PC-9 (cell line): ENCODE results near the gene C19orf12. TPM values are rescaled to one million over a fixed set of nuclear protein-coding genes. Genes with fewer than 3 reads are reported as not detected.

Experiments used
- BruUV-seq: library from RNA; stranded (reverse); fragments of 400-500 nt; replicated peaks from 2 replicates; lab custom pipeline; 2021; lab: Mats Ljungman, UMichigan
- CTCF ChIA-PET: fragments of 300-600 bp; sonication (Branson Sonifier 250); formaldehyde crosslinking; loops from one replicate; lab custom pipeline; 2022; ENCODE audit warnings: antibody characterized with exemption; lab: Charles Lee
- POLR2A ChIA-PET: fragments of 300-600 bp; sonication (Branson Sonifier 250); formaldehyde crosslinking; loops from one replicate; lab custom pipeline; 2022; ENCODE audit warnings: antibody characterized with exemption; ENCODE audit not compliant: unreplicated experiment; lab: Charles Lee
- DNase-seq, 2 experiments: peaks; one replicate each; pipeline versions ENCODE4 v3.0.0 to v3.0.0-alpha.2; 2015 to 2022; ENCODE audit warnings: mixed read lengths in 1 of 2
- H2AFZ ChIP-seq: fragments of 200-600 bp; sonication (generic); 2 replicates; pipeline ENCODE4 v1.8.1; 2017; ENCODE audit warnings: antibody characterized with exemption
- H3F3A ChIP-seq: fragments of 200-600 bp; sonication (generic); 2 replicates; pipeline ENCODE4 v1.8.1; 2017; ENCODE audit warnings: antibody characterized with exemption, mild to moderate bottlenecking, low read depth; ENCODE audit not compliant: insufficient read depth
- H3K27ac ChIP-seq: fragments of 200-600 bp; sonication (generic); 2 replicates; pipeline ENCODE4 v1.6.1; 2016; ENCODE audit warnings: mixed run types
- H3K27me3 ChIP-seq: fragments of 200-600 bp; sonication (generic); 2 replicates; pipeline ENCODE4 v1.6.1; 2016; ENCODE audit warnings: low read depth, mixed run types; ENCODE audit not compliant: insufficient read depth
- H3K36me3 ChIP-seq: fragments of 200-600 bp; sonication (generic); 2 replicates; pipeline ENCODE4 v1.6.1; 2016; ENCODE audit warnings: low read depth, mixed run types
- H3K4me1 ChIP-seq: fragments of 200-600 bp; sonication (generic); replicated peaks from 2 replicates; pipeline ENCODE4 v1.6.1; 2016; ENCODE audit warnings: mixed run types; ENCODE audit not compliant: insufficient read depth
- H3K4me2 ChIP-seq: fragments of 200-600 bp; sonication (generic); 2 replicates; pipeline ENCODE4 v1.6.1; 2017; ENCODE audit warnings: mixed run types
- H3K4me3 ChIP-seq: fragments of 200-600 bp; sonication (generic); 2 replicates; pipeline ENCODE4 v1.6.1; 2016; ENCODE audit warnings: mixed run types
- H3K79me2 ChIP-seq: fragments of 200-600 bp; sonication (generic); 2 replicates; pipeline ENCODE4 v1.6.1; 2017; ENCODE audit warnings: low read depth, mixed run types
- H3K9me2 ChIP-seq: fragments of 200-600 bp; sonication (generic); 2 replicates; pipeline ENCODE4 v1.8.1; 2017; ENCODE audit warnings: mild to moderate bottlenecking; ENCODE audit not compliant: insufficient read depth
- H3K9me3 ChIP-seq: fragments of 200-600 bp; sonication (generic); 2 replicates; pipeline ENCODE4 v1.8.1; 2016; ENCODE audit warnings: low read depth; ENCODE audit not compliant: insufficient read depth
- H4K20me1 ChIP-seq: fragments of 200-600 bp; sonication (generic); 2 replicates; pipeline ENCODE4 v1.8.1; 2017; ENCODE audit not compliant: insufficient read depth
- CTCF ChIP-seq: fragments of 200-600 bp; sonication (generic); conservative IDR thresholded peaks from 2 replicates; pipeline ENCODE4 v1.6.1; 2017; ENCODE audit warnings: mixed run types, antibody characterized with exemption, mild to moderate bottlenecking, moderate library complexity
- EZH2 ChIP-seq: fragments of 200-600 bp; sonication (generic); IDR thresholded peaks from 2 replicates; pipeline ENCODE4 v1.8.0; 2017; ENCODE audit warnings: antibody characterized with exemption, low read depth
- intact Hi-C: fragments of 100-400 bp; cut with micrococcal nuclease; formaldehyde crosslinking; loops from one replicate; pipeline ENCODE4 v1.10.0; 2022; ENCODE audit not compliant: unreplicated experiment
- total RNA-seq: library from RNA; stranded (reverse); gene quantifications from 2 replicates; pipeline ENCODE4 v1.2.3, GENCODE V29; 2021

Gene C19orf12
- total RNA-seq, 1 experiment from 2014 or later: 14.8 TPM

- TF ChIP-seq CTCF (no peak), EZH2 (no peak)
- DNase-seq: no peak
- intact Hi-C loops: loop anchor here (5.0 kb wide), 1 partner anchor 250 kb away; no protein-coding TSS in a partner anchor
- no peak overlapping the region for H2AFZ ChIP-seq
- POLR2A ChIA-PET: interaction anchor here (0.6 kb wide), 1 partner anchor 108 kb away, joined by 4 read pairs; no protein-coding TSS in a partner anchor
- H3K79me2 ChIP-seq: peaks cover 11% of the 10 kb centered on the region
- H3K9me3 ChIP-seq: no peaks in the 10 kb centered on the region
- no TSS peak for BruUV-seq
- H3K4me2 ChIP-seq: no peak overlapping the region
- no peaks in the 10 kb centered on the region for H3K9me2 ChIP-seq
- H3K36me3 ChIP-seq: no peaks in the 10 kb centered on the region
- peaks cover 9% of the 10 kb centered on the region; the same call in 1 of the 2 replicates for H3F3A ChIP-seq
- no peak overlapping the region for H3K27ac ChIP-seq
- CTCF ChIA-PET: interaction anchor here (1.1 to 2.2 kb wide), 5 partner anchors 9 to 110 kb away, joined by 3 to 19 read pairs (median 3); partner anchors contain the start of gene POP4
- no peaks in the 10 kb centered on the region for H4K20me1 ChIP-seq
- no peaks in the 10 kb centered on the region for H3K27me3 ChIP-seq
- peaks cover 7% of the 10 kb centered on the region for H3K4me1 ChIP-seq
- H3K4me3 ChIP-seq: no peak overlapping the region
Measured at GRCh38 chr19:29717051-29717450, 2.0 kb upstream of the C19orf12 start.

- Histone ChIP-seq H3K4me2 (peak overlapping the region; percentile 83), H3K4me3 (peak overlapping the region; percentile 92), H3K79me2 (peaks cover 11% of the 10 kb centered on the region), H3F3A (peaks cover 9% of the 10 kb centered on the region; the same call in 1 of the 2 replicates), H2AFZ (peak overlapping the region; percentile 94), H3K9me2 (no peaks in the 10 kb centered on the region), H3K27ac (peak overlapping the region; percentile 66), H3K36me3 (no peaks in the 10 kb centered on the region), H3K4me1 (peaks cover 7% of the 10 kb centered on the region), H3K9me3 (no peaks in the 10 kb centered on the region), H4K20me1 (no peaks in the 10 kb centered on the region), H3K27me3 (no peaks in the 10 kb centered on the region)
- intact Hi-C loops: loop anchor here (1.0 to 5.0 kb wide), 3 partner anchors 50 to 249 kb away; no protein-coding TSS in a partner anchor
- CTCF ChIA-PET: interaction anchor here (0.7 to 2.2 kb wide), 8 partner anchors 10 to 109 kb away, joined by 3 to 19 read pairs (median 3); partner anchors contain the start of genes PLEKHF1 and POP4
- POLR2A ChIA-PET: interaction anchor here (0.6 kb wide), 3 partner anchors 44 to 160 kb away, joined by 4 to 8 read pairs (median 4); no protein-coding TSS in a partner anchor
- TF ChIP-seq EZH2 (no peak), CTCF (no peak)
- TSS peak; percentile 73 for BruUV-seq
- DNase-seq: no peak
Measured at GRCh38 chr19:29715701-29716581, 880 bp upstream of the C19orf12 start.

- intact Hi-C loops: no loop called here
- CTCF ChIA-PET: interaction anchor here (0.6 to 1.0 kb wide), 2 partner anchors 48 to 424 kb away, joined by 3 read pairs; no protein-coding TSS in a partner anchor
- no peak for DNase-seq
- no TSS peak for BruUV-seq
- no peaks in the 10 kb centered on the region for H3K36me3 ChIP-seq
- H3K27ac ChIP-seq: peak overlapping the region; percentile 66; the same call in 1 of the 2 replicates
- no peaks in the 10 kb centered on the region for H4K20me1 ChIP-seq
- TF ChIP-seq EZH2 (no peak), CTCF (no peak)
- POLR2A ChIA-PET: interaction anchor here (0.6 kb wide), 1 partner anchor 48 kb away, joined by 36 read pairs; no protein-coding TSS in a partner anchor
- no peaks in the 10 kb centered on the region for H3K9me2 ChIP-seq
- peak overlapping the region; percentile 83 for H3K4me2 ChIP-seq
- peaks cover 9% of the 10 kb centered on the region; the same call in 1 of the 2 replicates for H3F3A ChIP-seq
- H3K9me3 ChIP-seq: no peaks in the 10 kb centered on the region
- peak overlapping the region; percentile 92 for H3K4me3 ChIP-seq
- peaks cover 7% of the 10 kb centered on the region for H3K4me1 ChIP-seq
- H2AFZ ChIP-seq: peak overlapping the region; percentile 94
- H3K27me3 ChIP-seq: no peaks in the 10 kb centered on the region
- H3K79me2 ChIP-seq: peaks cover 11% of the 10 kb centered on the region
Measured at GRCh38 chr19:29714371-29714952, 599 bp downstream of the C19orf12 start.
